ENCODE results near the gene ATP6V0A1.

DNA sequence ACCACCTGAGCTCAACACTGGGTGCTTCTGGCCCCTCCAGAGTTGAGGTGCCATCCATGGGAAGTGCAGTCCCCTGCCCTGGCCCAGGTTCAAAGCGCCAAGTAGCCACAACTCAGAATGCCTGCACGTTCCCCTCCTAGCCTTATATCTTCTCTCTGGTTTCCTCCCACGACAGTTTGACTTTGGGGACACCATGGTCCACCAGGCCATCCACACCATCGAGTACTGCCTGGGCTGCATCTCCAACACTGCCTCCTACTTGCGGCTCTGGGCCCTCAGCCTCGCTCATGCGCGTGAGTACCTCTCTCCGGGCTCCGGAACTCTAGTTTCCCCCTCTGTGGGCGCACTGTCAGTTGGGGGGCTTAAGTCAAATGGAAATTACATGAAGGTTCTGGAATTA, 55.0 kb downstream of the ATP6V0A1 start:
- TF ChIP-seq, protein P1, sequence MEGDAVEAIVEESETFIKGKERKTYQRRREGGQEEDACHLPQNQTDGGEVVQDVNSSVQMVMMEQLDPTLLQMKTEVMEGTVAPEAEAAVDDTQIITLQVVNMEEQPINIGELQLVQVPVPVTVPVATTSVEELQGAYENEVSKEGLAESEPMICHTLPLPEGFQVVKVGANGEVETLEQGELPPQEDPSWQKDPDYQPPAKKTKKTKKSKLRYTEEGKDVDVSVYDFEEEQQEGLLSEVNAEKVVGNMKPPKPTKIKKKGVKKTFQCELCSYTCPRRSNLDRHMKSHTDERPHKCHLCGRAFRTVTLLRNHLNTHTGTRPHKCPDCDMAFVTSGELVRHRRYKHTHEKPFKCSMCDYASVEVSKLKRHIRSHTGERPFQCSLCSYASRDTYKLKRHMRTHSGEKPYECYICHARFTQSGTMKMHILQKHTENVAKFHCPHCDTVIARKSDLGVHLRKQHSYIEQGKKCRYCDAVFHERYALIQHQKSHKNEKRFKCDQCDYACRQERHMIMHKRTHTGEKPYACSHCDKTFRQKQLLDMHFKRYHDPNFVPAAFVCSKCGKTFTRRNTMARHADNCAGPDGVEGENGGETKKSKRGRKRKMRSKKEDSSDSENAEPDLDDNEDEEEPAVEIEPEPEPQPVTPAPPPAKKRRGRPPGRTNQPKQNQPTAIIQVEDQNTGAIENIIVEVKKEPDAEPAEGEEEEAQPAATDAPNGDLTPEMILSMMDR (conservative IDR thresholded peaks at IDR 0.05; ENCODE audit: low read depth, low read length), result no peak
- no peak for TF ChIP-seq EZH2phosphoT487 (IDR thresholded peaks at IDR 0.05; ENCODE audit: borderline replicate concordance, low read length)
- TF ChIP-seq EZH2 (IDR thresholded peaks at IDR 0.05; ENCODE audit: low read length, unreplicated experiment), result no peak

Data from PC-3 (cell line).